ENCODE data around the gene CADM2.

DNA sequence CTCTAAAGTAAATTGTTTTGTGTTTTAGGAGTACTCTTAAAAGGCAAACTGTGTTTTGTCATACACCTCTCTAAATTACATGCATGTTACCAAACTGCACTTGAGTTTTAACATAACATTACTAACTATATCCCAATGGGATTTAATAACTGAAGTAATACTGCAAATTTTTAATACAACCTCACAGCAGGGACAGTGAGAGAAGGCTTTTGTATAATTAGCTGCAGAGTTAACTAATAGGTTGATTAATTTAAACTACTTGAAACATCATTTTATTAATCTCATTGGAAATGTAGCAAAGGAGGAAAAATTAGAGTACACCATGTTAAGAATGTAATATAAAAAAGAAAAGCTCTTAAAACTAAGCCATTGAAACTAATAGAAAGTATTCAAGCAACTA is 417.3 kb downstream of the CADM2 start:
- TF ChIP-seq, protein P1, sequence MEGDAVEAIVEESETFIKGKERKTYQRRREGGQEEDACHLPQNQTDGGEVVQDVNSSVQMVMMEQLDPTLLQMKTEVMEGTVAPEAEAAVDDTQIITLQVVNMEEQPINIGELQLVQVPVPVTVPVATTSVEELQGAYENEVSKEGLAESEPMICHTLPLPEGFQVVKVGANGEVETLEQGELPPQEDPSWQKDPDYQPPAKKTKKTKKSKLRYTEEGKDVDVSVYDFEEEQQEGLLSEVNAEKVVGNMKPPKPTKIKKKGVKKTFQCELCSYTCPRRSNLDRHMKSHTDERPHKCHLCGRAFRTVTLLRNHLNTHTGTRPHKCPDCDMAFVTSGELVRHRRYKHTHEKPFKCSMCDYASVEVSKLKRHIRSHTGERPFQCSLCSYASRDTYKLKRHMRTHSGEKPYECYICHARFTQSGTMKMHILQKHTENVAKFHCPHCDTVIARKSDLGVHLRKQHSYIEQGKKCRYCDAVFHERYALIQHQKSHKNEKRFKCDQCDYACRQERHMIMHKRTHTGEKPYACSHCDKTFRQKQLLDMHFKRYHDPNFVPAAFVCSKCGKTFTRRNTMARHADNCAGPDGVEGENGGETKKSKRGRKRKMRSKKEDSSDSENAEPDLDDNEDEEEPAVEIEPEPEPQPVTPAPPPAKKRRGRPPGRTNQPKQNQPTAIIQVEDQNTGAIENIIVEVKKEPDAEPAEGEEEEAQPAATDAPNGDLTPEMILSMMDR (IDR thresholded peaks at IDR 0.05; ENCODE audit: low read length), result no peak
- TF ChIP-seq EZH2 (IDR thresholded peaks at IDR 0.05; ENCODE audit: borderline replicate concordance, low read length), result no peak
